ENCODE measurements around the gene IFT74.

DNA sequence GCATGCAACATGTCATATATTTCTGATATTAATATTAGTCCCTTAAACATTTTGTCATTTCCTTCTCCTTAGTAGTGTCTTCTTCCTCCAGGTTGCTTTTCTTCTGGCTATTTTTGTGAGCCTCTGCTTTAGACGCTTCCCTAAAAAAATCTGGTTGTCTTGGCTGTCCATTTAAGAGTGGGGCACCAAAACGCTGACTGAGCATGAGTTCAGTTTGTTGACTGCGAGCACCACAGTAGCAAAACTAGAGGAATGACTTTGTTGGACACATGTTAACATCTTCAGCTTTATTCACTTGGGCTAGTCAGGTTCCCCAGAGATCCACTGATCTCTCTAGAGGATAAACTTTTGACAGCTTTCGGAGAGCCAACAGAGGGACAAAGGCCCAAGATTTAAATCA lies 133.5 kb downstream of the IFT74 start:
- no peak for TF ChIP-seq POLR2A (IDR thresholded peaks at IDR 0.05; ENCODE audit: low read length)
- no peak for TF ChIP-seq GATA1 (IDR thresholded peaks at IDR 0.05; ENCODE audit: low read depth, low read length)
